Uterus (tissue), 2 donors: ENCODE results near the gene PCDHGB2.

Source experiments
- POLR2A ChIP-seq, 2 donors: fragments of 450-650 bp; IDR thresholded peaks; one replicate each; pipeline ENCODE4 v1.6.1; 2016; ENCODE audit warnings: antibody characterized with exemption in 2 of 2, mild to moderate bottlenecking in 1 of 2, moderate library complexity in 1 of 2
- TF ChIP-seq, protein P1 (sequence below), 4 experiments: fragments of 200-600 bp in 2 of 4; fragments of 450-650 bp in 2 of 4; sonication (generic) in 2 of 4; IDR thresholded peaks; one replicate each; pipeline ENCODE4 v1.5.1; 2016 to 2019; ENCODE audit warnings: antibody characterized with exemption in 4 of 4, mild to moderate bottlenecking in 2 of 4, moderate library complexity in 1 of 4

DNA sequence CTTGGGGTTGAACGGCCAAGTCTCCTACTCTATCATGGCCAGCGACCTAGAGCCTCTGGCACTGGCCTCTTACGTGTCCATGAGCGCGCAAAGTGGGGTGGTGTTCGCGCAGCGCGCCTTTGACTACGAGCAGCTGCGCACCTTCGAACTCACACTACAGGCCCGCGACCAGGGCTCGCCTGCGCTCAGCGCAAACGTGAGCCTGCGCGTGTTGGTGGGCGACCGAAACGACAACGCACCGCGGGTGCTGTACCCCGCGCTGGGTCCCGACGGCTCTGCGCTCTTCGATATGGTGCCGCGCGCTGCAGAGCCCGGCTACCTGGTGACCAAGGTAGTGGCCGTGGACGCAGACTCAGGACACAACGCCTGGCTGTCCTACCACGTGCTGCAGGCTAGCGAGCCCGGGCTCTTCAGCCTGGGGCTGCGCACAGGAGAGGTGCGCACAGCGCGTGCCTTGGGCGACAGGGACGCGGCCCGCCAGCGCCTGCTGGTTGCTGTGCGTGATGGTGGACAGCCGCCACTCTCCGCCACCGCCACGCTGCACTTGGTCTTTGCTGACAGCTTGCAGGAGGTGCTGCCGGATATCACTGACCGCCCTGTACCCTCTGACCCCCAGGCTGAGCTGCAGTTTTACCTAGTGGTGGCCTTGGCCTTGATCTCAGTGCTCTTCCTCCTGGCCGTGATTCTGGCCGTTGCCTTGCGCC lies 39.9 kb downstream of the PCDHGB2 start:
- TF ChIP-seq, protein P1, sequence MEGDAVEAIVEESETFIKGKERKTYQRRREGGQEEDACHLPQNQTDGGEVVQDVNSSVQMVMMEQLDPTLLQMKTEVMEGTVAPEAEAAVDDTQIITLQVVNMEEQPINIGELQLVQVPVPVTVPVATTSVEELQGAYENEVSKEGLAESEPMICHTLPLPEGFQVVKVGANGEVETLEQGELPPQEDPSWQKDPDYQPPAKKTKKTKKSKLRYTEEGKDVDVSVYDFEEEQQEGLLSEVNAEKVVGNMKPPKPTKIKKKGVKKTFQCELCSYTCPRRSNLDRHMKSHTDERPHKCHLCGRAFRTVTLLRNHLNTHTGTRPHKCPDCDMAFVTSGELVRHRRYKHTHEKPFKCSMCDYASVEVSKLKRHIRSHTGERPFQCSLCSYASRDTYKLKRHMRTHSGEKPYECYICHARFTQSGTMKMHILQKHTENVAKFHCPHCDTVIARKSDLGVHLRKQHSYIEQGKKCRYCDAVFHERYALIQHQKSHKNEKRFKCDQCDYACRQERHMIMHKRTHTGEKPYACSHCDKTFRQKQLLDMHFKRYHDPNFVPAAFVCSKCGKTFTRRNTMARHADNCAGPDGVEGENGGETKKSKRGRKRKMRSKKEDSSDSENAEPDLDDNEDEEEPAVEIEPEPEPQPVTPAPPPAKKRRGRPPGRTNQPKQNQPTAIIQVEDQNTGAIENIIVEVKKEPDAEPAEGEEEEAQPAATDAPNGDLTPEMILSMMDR (IDR thresholded peaks at IDR 0.05): no peak
- TF ChIP-seq POLR2A (IDR thresholded peaks at IDR 0.05): no peak
